Measurements from ENCODE around the gene IPO4. TPM values are rescaled to one million over a fixed set of nuclear protein-coding genes. Genes with fewer than 3 reads are reported as not detected.

The IPO4 gene
- total RNA-seq, 1 experiment from 2014 or later = 82.6 TPM

DNA sequence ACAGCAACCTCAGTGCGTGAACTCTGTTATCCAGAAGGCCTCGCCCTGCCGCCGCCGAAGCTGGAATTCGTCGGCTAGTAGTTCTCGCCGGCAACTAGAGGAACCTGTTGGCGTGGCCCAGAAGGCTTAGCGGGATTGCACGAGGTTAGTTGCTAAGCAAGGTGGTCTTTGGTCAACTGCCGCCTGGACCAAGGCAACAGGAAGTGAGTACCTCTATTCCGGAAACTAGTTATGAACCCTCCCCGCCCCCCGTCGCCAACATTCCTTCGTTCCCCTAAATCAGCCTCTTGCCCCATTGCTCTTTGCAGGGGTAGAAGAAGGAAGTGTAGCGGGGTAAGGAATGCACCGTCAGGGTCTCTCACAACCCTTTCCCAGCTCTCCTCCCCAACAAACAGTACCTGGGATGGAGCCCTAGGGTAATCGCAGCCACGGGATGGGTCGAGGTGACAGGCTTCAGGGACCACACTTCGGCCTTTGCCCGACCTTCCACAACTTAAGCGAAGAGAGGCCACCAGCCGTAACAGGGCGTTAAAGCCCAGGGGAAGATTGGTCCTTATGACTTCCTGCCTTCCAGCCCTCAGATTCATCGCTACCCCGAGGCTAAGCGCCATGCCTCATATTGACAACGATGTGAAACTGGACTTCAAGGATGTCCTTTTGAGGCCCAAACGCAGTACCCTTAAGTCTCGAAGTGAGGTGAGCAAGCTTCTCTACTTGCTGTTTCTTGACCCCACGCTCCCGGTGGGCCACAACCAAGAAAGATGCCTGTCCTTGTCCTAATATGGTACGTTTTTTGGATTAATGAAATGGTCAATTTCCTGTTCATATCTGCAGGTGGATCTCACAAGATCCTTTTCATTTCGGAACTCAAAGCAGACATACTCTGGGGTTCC, 44.3 kb upstream of the IPO4 start, which contains the start of gene GMPR2:
Gene GMPR2 (plus strand): TSS at position 285 of the 893 bp plus-strand sequence. CDS start 325 bp downstream, at position 610.
- Mint-ChIP-seq H3K4me3 (ENCODE audit: low read depth, unreplicated experiment) (peak within 1 kb of the TSS; percentile 83), H3K27ac (ENCODE audit: unreplicated experiment) (peak within 1 kb of the TSS; percentile 67), H3K9me3 (ENCODE audit: low read depth, unreplicated experiment) (no peaks in the 10 kb centered on the region), H3K27me3 (ENCODE audit: unreplicated experiment) (no peaks in the 10 kb centered on the region), H3K36me3 (ENCODE audit: insufficient read depth, unreplicated experiment) (peaks cover 48% of the 10 kb centered on the region), H3K4me1 (ENCODE audit: low read depth, unreplicated experiment) (peaks cover 20% of the 10 kb centered on the region)
- intact Hi-C loops (cut with micrococcal nuclease; ENCODE audit: unreplicated experiment) = no loop called here
- CTCF ChIA-PET = no interaction called here
- no peak for DNase-seq
- TSS peak; percentile 61 for BruUV-seq (replicated peaks)
- TF ChIP-seq, protein P1, sequence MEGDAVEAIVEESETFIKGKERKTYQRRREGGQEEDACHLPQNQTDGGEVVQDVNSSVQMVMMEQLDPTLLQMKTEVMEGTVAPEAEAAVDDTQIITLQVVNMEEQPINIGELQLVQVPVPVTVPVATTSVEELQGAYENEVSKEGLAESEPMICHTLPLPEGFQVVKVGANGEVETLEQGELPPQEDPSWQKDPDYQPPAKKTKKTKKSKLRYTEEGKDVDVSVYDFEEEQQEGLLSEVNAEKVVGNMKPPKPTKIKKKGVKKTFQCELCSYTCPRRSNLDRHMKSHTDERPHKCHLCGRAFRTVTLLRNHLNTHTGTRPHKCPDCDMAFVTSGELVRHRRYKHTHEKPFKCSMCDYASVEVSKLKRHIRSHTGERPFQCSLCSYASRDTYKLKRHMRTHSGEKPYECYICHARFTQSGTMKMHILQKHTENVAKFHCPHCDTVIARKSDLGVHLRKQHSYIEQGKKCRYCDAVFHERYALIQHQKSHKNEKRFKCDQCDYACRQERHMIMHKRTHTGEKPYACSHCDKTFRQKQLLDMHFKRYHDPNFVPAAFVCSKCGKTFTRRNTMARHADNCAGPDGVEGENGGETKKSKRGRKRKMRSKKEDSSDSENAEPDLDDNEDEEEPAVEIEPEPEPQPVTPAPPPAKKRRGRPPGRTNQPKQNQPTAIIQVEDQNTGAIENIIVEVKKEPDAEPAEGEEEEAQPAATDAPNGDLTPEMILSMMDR (IDR thresholded peaks at IDR 0.05; ENCODE audit: unreplicated experiment) = no peak

DNA sequence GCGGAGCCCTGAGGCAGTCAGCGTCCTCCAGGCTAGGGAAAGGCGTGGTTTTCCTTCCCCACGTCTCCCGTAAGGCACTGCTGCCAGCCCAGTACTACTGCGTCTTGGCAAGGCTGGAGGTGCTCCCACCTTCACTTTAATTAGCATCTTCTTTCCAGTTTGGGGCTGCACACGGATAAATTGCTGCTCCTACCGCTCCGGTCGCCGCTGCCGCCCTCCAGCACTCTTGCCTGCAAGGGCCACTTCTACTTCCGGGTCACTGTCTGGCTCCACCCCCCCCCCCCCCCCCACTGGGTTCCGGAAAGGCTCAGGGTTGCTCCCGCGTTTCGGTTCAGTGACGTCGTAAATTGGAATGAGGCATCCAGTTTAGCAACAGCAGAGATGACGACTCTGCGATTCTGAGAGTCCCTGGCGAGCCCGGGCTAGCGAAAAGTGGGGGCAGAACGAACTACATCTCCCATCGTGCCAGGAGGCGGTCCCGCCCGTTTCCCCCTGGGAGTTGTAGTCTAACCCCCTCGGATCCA, 43.6 kb upstream of the IPO4 start, which contains the start of gene NEDD8:
Gene NEDD8 (minus strand): TSS at position 247 of the 524 bp plus-strand sequence. CDS start 100 bp downstream, at position 147.
- H3K4me3 Mint-ChIP-seq (ENCODE audit: low read depth, unreplicated experiment) = peak within 1 kb of the TSS; percentile 83
- no peaks in the 10 kb centered on the region for H3K27me3 Mint-ChIP-seq (ENCODE audit: unreplicated experiment)
- no TSS peak for BruUV-seq (replicated peaks)
- TF ChIP-seq, protein P1 (IDR thresholded peaks at IDR 0.05; ENCODE audit: unreplicated experiment) = no peak
- intact Hi-C loops (cut with micrococcal nuclease; ENCODE audit: unreplicated experiment) = no loop called here
- peaks cover 19% of the 10 kb centered on the region for H3K4me1 Mint-ChIP-seq (ENCODE audit: low read depth, unreplicated experiment)
- no peaks in the 10 kb centered on the region for H3K9me3 Mint-ChIP-seq (ENCODE audit: low read depth, unreplicated experiment)
- peak within 1 kb of the TSS; percentile 67 for H3K27ac Mint-ChIP-seq (ENCODE audit: unreplicated experiment)
- CTCF ChIA-PET = no interaction called here
- DNase-seq = peak; percentile 87
- peaks cover 41% of the 10 kb centered on the region for H3K36me3 Mint-ChIP-seq (ENCODE audit: insufficient read depth, unreplicated experiment)

DNA sequence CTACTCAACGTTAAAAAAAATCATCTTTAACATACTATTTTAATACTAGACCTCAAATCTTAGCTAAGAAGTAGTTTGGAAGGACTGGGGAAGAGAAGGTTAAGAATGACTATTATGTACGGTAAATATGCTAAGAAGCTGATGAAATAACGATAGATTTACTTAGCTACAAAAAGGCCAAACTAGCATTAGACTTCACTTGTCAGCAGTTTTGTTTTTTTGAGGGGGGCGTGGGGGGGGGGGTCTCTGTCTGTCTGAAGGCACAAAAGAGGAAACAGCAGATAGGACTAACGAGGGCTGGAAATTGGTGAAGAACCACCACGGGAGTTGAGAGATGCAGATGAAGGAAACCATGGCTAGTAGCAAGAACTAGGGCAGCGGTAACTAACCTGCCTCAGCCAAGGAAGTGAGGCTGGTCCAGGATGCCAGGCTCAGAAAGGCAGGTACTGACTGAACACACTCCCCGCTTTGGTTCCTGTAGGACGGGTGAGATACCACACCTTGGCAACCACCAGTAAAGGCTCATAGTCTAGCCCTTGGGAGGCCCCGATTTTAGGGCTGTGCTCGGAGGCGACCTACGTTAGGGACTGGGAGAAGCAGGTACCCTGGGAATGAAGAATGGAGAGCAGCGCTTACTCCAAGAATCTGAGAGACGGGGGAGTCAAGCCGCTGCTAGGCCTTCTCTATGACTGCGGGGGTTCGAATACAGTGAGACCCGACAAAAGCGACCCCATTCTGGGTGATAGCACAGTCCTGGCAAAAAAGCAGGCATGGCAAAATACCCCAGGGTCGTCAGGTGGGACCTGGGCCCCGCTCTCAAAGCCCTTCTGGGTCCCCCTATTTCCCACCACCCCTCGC, 42.9 kb upstream of the IPO4 start:
- intact Hi-C loops (cut with micrococcal nuclease; ENCODE audit: unreplicated experiment) = no loop called here

More for the DNA sequence above, 42.9 kb upstream of the IPO4 start:
- Mint-ChIP-seq H3K9me3 (ENCODE audit: low read depth, unreplicated experiment) (no peaks in the 10 kb centered on the region), H3K4me1 (ENCODE audit: low read depth, unreplicated experiment) (peaks cover 23% of the 10 kb centered on the region), H3K27ac (ENCODE audit: unreplicated experiment) (peak overlapping the region; percentile 67), H3K36me3 (ENCODE audit: insufficient read depth, unreplicated experiment) (peaks cover 34% of the 10 kb centered on the region), H3K4me3 (ENCODE audit: low read depth, unreplicated experiment) (peak overlapping the region; percentile 83), H3K27me3 (ENCODE audit: unreplicated experiment) (no peaks in the 10 kb centered on the region)
- no peak for DNase-seq
- TSS peak; percentile 56 for BruUV-seq (replicated peaks)
- CTCF ChIA-PET = no interaction called here
- TF ChIP-seq, protein P1 (IDR thresholded peaks at IDR 0.05; ENCODE audit: unreplicated experiment) = no peak

Measured in Calu3 (cell line).